ENCODE measurements around the gene DLEC1. TPM values are rescaled to one million over a fixed set of nuclear protein-coding genes. Genes with fewer than 3 reads are reported as not detected.
A peak's percentile ranks its signal among the peaks of the same experiment; 100 is the strongest.
"Not testable (repeated sequence)": the region's sequence is repeated elsewhere in the genome, so short reads cannot be mapped to it uniquely, and the experiment has no call there.

The DLEC1 gene
- total RNA-seq, 1 experiment from 2014 or later = not detected

GRCh38 chr3:38084334-38085310, 45.6 kb downstream of the DLEC1 start:
- no peaks in the 10 kb centered on the region for H3K27me3 ChIP-seq
- peak; percentile 69 for DNase-seq
- H3K9me3 ChIP-seq = no peaks in the 10 kb centered on the region
- H3K36me3 ChIP-seq = no peaks in the 10 kb centered on the region
- no peak overlapping the region for H3K4me3 ChIP-seq

DNA sequence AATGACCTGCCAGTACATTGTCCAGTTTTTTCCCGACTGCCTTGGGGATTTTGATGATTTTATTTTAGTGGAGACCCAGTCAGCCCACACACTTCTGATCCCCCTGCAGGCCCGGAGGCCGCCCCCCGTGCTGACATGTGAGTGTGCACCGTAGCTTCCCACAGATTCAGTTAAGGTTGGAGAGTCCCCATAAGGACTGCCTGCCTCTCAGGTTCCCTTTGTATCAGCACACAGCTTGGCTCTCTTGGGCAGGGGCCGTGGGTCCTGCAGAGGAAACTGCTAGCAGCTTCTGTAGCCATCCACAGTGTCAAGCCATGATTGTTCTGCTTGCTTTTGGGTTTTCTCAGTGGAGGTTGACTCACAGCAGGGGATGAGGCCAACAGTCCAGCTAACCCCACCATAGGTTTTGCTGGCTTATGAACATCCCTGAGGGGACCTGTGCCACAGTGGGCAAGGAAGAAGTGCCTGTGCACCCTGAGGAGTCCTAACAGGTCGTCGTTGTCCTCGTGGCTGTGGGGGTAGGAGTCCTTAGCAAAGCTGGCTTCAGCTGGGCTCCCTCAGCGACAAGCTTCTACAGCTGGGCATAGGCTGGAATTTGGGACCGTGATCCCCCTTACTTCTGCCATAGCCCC, 46.4 kb downstream of the DLEC1 start:
- H3K36me3 ChIP-seq = no peaks in the 10 kb centered on the region
- no peak for DNase-seq
- no peaks in the 10 kb centered on the region for H3K27me3 ChIP-seq
- no peaks in the 10 kb centered on the region for H3K9me3 ChIP-seq
- H3K4me3 ChIP-seq = no peak overlapping the region

- Histone ChIP-seq H3K9me3 (no peaks in the 10 kb centered on the region), H3K36me3 (no peaks in the 10 kb centered on the region), H3K4me3 (no peak overlapping the region), H3K27me3 (no peaks in the 10 kb centered on the region)
- DNase-seq = no peak
Measured at GRCh38 chr3:38085943-38086324, 46.9 kb downstream of the DLEC1 start.

DNA sequence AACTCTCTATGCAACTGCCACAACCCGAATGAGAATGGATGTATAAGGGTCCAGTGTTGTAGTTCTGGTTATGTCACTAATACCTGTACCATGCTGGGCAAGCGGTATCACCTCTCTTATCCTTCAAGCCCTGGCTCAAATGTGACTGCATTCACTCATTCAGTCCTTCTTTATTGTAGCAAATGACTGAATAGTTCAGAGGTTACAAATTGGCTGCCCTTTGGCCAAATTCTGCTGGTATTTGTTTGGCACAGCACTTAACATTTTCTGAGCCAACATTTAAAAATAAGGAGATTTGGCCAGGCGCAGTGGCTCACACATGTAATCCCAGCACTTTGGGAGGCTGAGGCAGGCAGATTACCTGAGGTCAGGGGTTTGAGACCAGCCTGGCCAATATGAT, 47.5 kb downstream of the DLEC1 start:
- H3K9me3 ChIP-seq = no peaks in the 10 kb centered on the region
- no peaks in the 10 kb centered on the region for H3K36me3 ChIP-seq
- no peaks in the 10 kb centered on the region for H3K27me3 ChIP-seq
- no peak overlapping the region for H3K4me3 ChIP-seq
- DNase-seq = peak; percentile 24

GRCh38 chr3:38087278-38087677, 48.3 kb downstream of the DLEC1 start:
- not testable (repeated sequence) for H3K36me3 ChIP-seq, H3K9me3 ChIP-seq, H3K27me3 ChIP-seq, DNase-seq, H3K4me3 ChIP-seq

DNA sequence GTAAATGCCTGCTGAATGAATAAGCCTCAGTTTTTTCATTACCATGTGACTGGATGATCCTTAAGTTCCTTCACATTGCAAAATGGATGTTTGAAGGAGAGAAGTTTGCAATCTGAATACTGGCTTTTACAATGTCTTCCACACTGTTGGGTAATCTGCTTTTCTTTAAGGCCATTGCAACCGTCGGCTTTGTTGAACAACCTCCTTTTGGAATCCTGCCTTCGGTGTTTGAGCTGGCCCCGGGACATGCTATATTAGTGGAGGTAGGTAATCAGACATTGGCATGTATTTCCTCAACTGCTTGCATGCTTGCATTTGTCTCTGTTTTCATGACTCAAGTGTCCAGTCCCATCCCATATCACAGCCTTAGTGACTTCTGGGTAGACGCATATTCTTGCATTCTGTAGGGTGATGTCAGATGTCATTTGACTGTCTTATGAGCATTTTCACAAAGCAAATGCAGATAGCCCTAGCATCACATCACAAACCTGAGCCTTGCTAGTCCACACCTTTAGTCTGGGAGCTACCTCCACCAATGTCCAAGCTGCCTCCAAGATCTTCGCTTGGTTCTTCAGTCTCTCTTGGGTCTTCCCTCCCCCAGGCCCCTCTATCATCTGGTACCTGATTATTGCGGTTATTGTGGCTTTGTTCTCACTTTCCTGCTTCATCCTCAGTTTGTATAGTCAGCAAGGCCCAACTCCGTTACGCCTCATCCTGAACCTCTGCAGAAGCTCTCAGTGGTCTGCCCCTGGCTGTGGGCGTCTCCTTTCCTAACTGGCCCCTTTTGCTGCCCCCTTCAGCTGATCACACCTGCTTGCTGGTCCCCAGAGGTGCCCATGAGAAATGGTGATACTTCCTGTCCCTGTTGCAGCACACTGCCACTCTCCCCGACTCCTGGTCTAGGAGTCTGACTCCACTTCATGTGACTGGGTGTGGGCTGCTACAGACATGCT, 49.4 kb downstream of the DLEC1 start:
- no peak for DNase-seq
- H3K36me3 ChIP-seq = no peaks in the 10 kb centered on the region
- no peaks in the 10 kb centered on the region for H3K27me3 ChIP-seq
- no peak overlapping the region for H3K4me3 ChIP-seq
- no peaks in the 10 kb centered on the region for H3K9me3 ChIP-seq

- no peak for DNase-seq
- no peaks in the 10 kb centered on the region for H3K36me3 ChIP-seq
- H3K4me3 ChIP-seq = no peak overlapping the region
- H3K27me3 ChIP-seq = no peaks in the 10 kb centered on the region
- no peaks in the 10 kb centered on the region for H3K9me3 ChIP-seq
Measured at GRCh38 chr3:38089163-38089562, 50.2 kb downstream of the DLEC1 start.

- Histone ChIP-seq H3K4me3 (no peak overlapping the region), H3K27me3 (no peaks in the 10 kb centered on the region), H3K36me3 (no peaks in the 10 kb centered on the region), H3K9me3 (no peaks in the 10 kb centered on the region)
- DNase-seq = no peak
Measured at GRCh38 chr3:38090453-38090852, 51.4 kb downstream of the DLEC1 start.

DNA sequence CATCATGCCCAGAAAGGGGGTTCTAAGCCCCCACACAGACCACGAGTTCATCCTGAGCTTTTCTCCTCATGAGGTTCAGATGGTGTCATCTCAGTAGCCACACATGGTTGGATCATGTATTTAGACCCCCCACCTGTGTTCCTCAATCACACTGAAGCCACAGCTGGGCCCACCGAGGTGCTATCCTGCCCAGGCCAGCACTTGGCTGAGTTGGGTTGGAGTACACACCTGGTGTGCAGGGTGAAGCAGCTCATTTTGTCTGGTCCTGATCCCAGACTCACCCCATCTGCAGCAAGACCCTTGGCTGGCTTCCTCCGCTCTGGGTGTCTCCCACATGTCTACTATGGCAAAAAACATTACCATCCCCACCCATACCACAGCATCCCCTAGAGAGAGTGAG, 56.0 kb downstream of the DLEC1 start:
- Histone ChIP-seq H3K9me3 (no peaks in the 10 kb centered on the region), H3K36me3 (no peaks in the 10 kb centered on the region), H3K4me3 (no peak overlapping the region), H3K27me3 (no peaks in the 10 kb centered on the region)
- no peak for DNase-seq

DNA sequence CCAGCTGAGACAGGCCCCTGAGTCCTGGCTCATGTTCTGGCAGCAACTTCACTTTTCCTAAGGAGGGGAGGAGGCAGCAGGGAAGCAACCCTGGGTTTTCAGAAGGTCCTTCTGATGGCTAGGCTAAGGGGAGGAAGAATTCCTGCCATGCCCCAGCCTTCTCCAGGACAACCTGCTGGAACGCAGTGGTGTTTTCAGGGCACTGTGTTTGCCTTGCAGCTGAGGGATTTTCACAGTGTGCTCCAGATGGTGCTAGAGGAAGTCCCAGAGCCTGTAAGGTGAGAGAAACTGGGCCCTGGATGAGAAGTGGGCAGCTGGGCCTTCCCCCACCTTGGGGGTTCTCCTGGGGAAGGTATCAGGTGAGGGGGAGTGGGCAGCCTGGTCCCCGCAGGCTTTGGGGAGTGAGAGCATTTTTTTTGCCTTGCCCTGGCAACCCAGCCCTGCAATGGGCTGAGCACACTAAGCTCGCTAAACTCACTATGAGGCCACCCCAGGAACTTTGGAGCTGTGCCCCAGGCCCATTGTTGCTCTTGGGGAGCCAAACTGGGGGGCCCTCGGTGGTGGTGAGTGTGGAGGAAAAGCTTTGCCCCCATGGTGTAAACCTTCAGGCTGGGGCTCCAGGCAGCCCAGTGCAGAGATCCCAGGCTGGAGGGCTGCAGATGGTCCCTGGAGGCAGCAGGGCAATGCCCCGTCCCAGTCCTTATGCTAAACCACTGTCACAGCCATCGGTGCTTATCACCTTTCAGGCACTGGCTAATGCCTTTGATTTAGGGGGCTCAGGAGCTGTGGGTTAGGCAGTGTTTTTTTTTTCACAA, 56.9 kb downstream of the DLEC1 start:
- Histone ChIP-seq H3K36me3 (no peaks in the 10 kb centered on the region), H3K4me3 (no peak overlapping the region), H3K9me3 (no peaks in the 10 kb centered on the region), H3K27me3 (no peaks in the 10 kb centered on the region)
- no peak for DNase-seq

GRCh38 chr3:38097446-38098375, 58.7 kb downstream of the DLEC1 start:
- DNase-seq = no peak
- Histone ChIP-seq H3K9me3 (no peaks in the 10 kb centered on the region), H3K27me3 (no peaks in the 10 kb centered on the region), H3K4me3 (no peak overlapping the region), H3K36me3 (no peaks in the 10 kb centered on the region)

- no peaks in the 10 kb centered on the region for H3K36me3 ChIP-seq
- DNase-seq = no peak
- H3K27me3 ChIP-seq = no peaks in the 10 kb centered on the region
- no peaks in the 10 kb centered on the region for H3K9me3 ChIP-seq
- no peak overlapping the region for H3K4me3 ChIP-seq
Measured at GRCh38 chr3:38098376-38098723, 59.3 kb downstream of the DLEC1 start.

DNA sequence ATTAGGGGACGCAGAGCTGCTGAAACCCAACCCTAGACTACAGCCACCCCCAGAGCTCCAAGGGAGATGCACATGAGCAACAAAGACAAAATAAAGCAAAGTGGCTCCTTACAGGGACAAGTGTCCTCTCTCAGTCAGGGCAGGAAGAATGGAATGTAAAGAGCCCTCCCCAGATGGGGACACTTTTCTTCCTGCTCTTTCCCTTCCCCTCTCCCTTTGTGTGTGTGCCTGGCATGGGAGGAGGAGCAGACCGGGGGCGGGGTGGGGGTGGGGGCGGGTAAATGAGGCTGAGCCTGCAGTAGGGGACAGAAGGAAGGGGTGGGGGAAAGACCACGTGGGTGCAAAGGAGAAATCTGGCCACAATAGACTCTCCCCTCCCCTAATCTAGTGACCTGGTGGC, 60.5 kb downstream of the DLEC1 start:
- Histone ChIP-seq H3K36me3 (no peaks in the 10 kb centered on the region), H3K4me3 (no peak overlapping the region), H3K27me3 (no peaks in the 10 kb centered on the region), H3K9me3 (peaks cover 1% of the 10 kb centered on the region; the same call in 1 of the 2 replicates)
- no peak for DNase-seq

GRCh38 chr3:38100498-38100897, 61.5 kb downstream of the DLEC1 start:
- H3K27me3 ChIP-seq = no peaks in the 10 kb centered on the region
- no peak for DNase-seq
- H3K9me3 ChIP-seq = peaks cover 8% of the 10 kb centered on the region
- H3K4me3 ChIP-seq = no peak overlapping the region
- H3K36me3 ChIP-seq = no peaks in the 10 kb centered on the region

DNA sequence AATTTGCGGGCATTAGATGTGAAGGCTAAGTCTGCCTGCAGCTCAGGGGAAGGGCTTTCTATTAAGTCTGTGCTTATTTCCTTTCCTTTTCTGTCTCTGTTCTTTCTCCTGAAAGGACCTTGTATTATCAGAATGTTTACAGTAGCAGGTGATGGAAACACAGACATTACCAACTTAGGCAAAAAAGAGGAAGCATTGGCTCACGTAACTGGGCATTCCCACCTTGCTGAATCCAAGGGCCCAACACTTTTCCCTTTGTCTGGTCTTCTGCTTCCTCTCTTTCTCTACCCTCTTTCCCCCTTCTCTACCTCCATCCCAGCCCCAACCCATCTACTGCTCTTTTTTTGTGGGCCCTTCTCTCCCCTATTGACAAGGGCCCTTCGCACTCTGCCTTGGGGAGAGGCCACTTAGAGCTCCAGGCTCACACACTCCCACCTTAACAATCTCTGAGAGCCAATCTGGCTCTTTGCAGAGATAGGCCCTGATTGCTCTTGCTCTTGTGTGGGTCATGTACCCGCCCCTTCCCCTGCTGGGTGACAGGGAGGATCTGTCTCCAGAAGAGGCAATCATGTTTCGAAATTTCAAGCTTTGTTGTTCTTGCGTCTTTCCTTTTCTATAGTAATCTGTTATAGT, 62.9 kb downstream of the DLEC1 start:
- no peaks in the 10 kb centered on the region for H3K36me3 ChIP-seq
- H3K27me3 ChIP-seq = no peaks in the 10 kb centered on the region
- DNase-seq = no peak
- no peak overlapping the region for H3K4me3 ChIP-seq
- H3K9me3 ChIP-seq = peaks cover 13% of the 10 kb centered on the region

Measured in MG63 (cell line).